HK-2 (cell line): ENCODE measurements around the gene ADAMTSL4.
"Not testable (repeated sequence)": the region's sequence is repeated elsewhere in the genome, so short reads cannot be mapped to it uniquely, and the experiment has no call there.

Experiments
- DNase-seq: peaks from one replicate; pipeline ENCODE4 v3.0.0-alpha.2; 2018; ENCODE audit not compliant: unreplicated experiment

ADAMTSL4 gene

DNA sequence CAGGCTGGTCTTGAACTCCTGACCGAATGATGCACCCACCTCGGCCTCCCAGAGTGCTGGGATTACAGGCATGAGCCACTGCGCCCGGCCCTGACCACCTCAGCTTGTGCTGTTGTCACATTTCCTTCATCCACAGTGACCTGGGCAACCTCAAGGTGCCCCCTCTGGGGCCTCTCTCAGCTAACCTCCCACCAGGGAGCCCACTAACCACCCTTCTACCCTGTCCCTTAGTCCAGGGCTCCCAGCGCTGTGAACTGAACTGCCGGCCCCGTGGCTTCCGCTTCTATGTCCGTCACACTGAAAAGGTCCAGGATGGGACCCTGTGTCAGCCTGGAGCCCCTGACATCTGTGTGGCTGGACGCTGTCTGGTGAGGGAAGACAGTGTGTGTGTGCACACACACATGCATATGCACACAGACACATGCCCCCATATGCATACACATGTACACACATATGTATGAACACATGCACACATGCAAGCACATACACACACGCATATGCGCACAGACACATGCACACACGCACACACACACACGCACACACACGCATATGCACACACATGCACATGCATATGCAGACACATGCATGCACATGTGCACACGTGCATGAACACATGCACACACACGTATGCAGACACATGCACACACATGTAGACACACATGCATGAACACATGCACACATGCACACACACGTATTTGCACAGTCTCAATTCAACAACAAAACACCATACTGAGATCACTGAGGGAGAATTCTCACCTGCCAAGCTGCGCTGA lies 6.2 kb downstream of the ADAMTSL4 start:
- DNase-seq = no peak

DNA sequence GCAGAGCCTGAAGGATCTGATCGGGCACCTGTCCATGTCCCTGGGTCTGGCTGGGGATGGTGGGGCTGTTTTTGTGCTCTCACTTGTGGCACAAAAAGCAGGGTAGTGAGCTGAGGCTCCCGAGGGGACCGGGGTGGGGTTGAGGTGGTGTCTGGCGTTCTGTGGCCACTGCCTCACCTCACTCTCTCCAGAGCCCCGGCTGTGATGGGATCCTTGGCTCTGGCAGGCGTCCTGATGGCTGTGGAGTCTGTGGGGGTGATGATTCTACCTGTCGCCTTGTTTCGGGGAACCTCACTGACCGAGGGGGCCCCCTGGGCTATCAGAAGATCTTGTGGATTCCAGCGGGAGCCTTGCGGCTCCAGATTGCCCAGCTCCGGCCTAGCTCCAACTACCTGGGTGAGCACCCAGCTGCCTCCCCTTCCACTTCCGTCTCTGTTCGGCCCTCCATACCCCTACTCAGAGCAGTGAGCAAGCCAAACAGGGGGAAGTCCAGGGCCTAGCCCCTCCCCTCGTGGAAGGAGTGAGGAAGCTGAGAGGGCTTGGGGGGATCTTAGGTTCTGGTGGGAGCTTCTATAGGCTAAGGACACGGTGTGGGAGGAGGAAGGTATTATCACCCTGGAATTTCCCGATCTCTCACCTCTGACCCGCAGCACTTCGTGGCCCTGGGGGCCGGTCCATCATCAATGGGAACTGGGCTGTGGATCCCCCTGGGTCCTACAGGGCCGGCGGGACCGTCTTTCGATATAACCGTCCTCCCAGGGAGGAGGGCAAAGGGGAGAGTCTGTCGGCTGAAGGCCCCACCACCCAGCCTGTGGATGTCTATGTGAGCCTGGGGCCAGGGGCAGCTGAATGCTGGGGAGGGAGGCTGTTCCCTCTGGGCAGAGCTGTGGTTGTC lies 7.0 kb downstream of the ADAMTSL4 start:
- no peak for DNase-seq

DNA sequence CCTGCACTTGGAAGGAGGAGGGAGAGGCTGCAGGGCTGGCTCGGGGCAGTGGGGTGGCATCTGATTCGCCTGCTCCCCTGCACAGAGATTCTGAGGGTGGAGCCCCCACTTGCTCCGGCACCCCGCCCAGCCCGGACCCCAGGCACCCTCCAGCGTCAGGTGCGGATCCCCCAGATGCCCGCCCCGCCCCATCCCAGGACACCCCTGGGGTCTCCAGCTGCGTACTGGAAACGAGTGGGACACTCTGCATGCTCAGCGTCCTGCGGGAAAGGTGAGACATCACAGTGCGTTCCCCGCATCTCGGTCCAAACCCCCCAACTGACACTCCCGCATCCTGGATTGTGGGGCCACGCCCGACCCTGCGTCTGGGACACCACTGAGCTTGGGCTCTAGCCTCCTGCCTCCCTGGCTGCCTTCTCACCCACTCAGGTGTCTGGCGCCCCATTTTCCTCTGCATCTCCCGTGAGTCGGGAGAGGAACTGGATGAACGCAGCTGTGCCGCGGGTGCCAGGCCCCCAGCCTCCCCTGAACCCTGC lies 7.9 kb downstream of the ADAMTSL4 start:
- DNase-seq = no peak

DNA sequence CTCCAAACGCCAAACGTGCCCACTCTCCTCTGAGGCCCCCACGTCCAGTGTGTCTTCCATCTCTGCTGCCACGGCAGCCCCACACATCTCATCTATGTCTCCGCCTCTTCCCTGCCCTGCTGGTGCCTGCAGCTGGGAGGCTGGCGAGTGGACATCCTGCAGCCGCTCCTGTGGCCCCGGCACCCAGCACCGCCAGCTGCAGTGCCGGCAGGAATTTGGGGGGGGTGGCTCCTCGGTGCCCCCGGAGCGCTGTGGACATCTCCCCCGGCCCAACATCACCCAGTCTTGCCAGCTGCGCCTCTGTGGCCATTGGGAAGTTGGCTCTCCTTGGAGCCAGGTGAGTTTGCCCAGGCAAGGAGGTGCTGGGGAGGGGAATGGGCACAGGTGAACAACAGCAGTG lies 8.6 kb downstream of the ADAMTSL4 start:
- DNase-seq = no peak

DNA sequence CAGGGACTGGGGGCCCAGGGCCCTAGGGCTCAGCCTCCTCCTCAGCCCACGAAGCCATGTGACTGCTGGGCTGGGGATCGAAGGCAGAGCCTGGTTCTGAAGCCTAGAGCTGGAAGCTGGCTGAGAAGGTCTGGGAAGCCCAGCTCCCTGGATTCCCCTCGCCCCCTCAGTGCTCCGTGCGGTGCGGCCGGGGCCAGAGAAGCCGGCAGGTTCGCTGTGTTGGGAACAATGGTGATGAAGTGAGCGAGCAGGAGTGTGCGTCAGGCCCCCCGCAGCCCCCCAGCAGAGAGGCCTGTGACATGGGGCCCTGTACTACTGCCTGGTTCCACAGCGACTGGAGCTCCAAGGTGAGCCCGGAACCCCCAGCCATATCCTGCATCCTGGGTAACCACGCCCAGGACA lies 9.1 kb downstream of the ADAMTSL4 start:
- DNase-seq = no peak

DNA sequence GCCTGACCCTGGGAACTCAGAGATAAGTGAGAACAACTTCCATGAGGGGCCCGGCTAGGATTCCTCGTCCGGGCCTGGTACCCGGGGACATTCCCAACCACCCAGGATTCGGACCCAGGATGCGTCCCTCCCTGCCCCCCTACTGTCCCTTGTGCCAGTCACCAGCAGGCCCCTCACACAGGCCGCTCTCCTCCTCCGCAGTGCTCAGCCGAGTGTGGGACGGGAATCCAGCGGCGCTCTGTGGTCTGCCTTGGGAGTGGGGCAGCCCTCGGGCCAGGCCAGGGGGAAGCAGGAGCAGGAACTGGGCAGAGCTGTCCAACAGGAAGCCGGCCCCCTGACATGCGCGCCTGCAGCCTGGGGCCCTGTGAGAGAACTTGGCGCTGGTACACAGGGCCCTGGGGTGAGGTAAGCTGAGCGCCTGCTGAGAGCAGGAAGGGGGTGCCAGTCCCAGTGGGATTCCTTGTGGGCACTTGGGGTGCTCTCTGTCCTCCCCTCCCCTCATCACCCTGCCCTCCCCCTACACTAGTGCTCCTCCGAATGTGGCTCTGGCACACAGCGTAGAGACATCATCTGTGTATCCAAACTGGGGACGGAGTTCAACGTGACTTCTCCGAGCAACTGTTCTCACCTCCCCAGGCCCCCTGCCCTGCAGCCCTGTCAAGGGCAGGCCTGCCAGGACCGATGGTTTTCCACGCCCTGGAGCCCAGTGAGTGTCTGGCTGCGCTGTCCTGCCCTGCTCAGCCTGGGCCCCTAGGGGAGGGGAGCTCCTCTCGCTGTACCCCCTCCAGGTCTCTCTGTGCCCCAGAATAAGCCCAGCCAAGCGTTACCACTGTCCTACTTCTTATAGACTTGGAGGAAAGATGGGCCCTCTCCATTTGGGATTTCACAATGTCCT lies 9.8 kb downstream of the ADAMTSL4 start:
- no peak for DNase-seq

DNA sequence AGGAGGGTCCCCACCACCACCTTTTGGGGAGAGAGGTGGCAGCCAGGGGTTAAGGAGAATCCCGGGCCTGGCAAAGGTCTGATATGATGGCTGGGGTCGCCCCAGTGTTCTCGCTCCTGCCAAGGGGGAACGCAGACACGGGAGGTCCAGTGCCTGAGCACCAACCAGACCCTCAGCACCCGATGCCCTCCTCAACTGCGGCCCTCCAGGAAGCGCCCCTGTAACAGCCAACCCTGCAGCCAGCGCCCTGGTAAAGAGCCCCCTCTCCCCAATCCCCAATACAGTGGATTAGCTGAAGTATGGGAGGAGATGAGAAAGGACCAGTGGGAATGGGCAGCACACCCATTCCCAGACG lies 10.4 kb downstream of the ADAMTSL4 start:
- no peak for DNase-seq

DNA sequence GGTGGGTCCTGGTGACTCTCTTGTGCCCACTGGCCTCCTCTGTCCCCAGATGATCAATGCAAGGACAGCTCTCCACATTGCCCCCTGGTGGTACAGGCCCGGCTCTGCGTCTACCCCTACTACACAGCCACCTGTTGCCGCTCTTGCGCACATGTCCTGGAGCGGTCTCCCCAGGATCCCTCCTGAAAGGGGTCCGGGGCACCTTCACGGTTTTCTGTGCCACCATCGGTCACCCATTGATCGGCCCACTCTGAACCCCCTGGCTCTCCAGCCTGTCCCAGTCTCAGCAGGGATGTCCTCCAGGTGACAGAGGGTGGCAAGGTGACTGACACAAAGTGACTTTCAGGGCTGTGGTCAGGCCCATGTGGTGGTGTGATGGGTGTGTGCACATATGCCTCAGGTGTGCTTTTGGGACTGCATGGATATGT lies 10.8 kb downstream of the ADAMTSL4 start:
- DNase-seq = peak; percentile 69

DNA sequence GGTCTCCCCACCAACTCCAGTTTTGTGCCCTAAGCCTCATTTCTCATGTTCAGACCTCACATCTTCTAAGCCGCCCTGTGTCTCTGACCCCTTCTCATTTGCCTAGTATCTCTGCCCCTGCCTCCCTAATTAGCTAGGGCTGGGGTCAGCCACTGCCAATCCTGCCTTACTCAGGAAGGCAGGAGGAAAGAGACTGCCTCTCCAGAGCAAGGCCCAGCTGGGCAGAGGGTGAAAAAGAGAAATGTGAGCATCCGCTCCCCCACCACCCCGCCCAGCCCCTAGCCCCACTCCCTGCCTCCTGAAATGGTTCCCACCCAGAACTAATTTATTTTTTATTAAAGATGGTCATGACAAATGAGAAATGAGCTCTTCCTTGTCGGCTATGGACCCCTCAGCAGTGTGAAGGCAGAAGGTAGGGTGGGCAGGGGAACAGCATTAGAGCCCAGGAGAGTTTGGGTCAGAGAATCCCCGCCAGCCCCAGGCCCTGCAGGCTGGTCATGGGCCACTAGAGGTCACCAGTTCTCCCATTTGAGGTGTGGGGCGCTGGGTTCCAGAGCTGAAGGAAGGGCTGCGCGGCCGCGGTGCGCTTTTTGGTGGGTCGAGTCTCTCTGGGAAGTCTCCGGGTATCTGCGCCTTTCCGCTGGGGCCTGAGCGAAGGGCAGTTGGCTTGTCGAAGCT lies 11.5 kb downstream of the ADAMTSL4 start:
- peak; percentile 90 for DNase-seq

DNA sequence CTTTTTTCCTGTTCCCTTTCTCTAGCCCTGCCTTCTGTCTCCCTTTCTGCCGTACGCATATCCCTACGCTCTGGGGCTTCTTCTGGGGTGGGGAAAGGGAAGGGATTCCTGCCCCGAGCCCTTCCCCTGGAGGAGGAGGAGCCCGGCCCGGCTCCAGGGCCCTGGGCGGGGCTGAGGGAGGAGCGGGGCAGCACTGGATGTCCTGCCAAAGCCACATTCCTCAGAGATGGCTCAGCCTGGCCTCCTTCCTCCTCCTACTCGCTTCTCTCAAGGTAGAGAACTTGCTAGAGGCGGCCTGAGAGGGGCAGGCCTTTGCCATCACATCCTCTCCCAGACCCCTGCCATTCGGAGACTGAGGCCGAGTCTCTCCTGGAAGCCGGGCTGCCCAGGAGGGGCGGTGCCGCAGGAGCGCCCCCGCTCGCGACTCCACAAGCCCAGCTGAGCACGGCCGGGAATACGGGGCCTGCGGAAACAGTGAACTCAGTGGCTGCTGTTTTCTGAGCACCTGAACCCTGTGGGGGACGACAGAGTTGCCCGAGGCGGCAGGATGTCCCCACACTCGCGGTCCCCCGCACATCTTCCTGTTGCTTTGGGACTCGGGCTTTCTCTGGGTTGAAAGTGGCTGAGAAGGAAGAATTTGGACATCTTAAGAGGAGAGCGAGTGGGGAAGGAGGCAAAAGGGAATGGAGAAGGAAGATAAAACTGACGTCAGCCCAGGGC lies 12.2 kb downstream of the ADAMTSL4 start:
- peak; percentile 96 for DNase-seq

DNA sequence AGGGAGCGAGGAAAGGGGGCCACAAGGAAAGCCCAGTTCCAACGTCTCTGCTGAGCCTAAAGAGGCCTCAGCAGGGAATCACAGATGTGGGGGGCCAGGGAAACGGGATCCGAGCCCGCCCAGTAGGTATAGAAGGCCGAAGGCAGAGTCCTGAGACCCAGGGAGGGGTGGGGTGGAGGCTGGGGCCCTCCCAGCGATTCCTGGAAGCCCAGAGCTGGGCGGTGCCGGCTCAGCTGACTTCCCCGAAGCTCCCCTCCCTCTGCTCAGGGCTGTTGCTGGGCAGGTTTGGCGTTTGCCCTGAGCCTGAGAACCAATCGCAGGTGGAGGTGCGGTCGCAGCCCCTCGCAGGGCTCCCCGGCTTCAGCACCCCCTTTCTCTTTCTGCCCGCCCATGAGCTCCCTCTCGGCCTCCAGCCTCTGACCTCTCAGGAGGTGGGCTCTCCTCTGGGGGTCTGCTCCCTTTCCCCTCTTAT lies 12.8 kb downstream of the ADAMTSL4 start:
- DNase-seq = peak; percentile 90

DNA sequence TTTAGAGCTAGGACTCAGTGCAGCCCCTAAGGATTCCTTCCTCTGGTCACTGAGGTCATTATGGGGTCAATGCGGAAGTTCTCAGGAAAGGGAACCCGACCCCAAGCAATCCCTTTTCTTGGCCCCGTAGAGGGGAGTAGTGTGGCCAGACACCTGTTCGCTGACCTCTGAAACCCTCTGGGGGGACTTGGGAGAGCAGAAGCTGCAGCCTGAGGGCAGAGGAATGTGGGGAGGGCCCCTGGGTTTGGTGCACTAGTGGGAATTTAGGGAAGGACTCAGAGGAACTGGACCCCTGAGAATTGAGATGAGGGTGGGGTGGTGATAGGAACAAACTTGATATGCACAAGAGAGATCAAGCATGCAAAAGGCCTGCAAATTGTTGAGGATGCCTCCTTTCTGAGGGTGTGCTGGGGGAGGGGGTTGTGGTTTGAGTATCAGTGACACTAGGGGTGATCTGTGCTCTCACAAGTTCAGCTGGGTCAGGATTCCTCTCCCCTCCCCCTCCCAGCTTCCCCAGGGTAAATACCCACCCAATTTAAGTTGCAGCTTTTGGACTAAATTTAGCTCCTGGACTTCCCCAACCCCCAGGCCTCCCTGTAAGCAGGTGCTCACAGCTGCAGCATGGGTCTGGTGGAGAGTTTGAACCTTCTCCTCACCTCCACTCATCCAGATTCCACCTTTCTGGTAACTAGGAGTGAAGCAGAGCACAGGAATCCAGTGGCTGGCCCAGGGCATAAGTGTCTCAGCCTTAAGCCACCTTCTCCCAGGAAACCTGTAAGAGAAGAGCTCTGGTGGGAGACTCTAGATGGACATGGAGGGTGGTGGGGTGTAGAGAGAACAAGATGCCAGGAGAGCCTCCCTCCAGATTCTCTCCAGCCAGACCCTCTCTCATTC lies 13.5 kb downstream of the ADAMTSL4 start:
- DNase-seq = no peak

DNA sequence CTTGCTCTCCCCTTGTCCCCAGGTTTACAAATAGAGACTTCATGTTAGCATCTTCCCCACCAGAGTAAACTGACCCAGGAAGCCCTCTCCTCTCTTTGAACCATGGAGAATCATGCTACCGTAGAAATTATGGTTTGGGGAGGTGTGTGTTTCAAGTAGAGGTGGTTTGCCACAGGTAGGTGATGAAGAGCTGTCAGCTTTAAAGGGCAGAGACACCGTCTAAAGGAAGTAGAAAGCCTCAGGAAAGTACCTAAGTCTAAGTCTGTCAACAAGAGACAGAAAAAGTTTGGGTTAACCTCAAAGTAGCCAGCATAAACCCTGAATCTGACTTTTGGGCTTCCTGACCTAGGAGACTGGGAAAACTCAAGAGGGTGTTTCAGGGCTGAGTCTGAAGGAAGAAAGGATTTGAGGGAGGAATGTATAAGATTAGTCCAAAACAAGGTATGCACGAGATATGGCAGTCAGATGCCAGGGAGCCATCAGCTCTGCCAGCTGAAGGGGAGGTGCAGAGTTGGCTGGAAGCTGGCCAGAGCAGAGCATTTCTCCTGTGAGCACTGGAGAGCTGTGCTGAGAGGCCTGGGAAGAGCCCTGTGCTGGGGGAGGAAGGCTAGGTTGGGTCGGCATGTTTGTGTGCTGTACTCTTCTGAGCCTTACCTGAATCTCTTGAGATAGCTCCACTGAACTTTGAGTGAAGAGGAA lies 14.3 kb downstream of the ADAMTSL4 start:
- DNase-seq = no peak

DNA sequence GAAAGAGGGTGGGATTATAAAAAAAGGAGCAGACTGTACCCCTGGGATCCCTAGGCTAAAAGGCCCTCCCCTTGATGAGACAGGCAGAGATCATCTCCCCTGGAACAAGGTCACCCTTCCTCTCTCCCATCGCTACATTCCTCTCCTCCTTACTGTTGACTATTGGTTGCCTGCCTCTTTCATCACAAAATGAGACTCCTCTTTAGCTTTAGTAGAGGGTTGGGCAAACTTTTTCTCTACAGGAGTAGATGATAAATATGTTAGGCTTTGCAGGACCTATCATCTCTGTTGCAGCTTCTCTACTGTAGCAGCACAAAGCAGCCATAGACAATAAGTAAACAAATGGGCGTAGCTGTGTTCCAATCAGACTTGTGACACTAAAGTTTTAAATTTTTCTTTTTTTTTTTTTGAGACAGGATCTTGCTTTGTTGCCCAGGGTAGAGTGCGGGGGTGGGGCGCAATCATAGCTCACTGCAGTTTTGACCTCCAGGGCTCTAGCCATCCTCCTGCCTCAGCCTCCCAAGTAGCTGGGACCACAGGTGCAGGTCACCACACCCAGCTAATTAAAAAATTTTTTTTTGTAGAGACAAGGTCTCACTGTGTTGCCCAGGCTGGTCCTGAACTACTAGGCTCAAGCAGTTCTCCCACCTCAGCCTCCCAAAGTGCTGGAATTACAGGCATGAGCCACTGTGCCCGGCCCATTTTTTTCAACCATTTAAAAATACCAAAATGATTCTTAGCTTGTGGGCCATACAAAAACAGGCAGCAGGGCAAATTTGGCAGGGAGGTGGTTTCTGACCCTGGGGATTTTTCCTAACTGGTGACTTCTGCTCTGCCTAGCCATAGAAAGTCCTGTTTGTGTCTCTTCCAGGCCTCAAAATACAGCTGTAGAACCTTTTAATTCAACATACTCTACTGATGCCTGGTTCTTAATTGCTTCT lies 15.1 kb downstream of the ADAMTSL4 start:
- DNase-seq = no peak

DNA sequence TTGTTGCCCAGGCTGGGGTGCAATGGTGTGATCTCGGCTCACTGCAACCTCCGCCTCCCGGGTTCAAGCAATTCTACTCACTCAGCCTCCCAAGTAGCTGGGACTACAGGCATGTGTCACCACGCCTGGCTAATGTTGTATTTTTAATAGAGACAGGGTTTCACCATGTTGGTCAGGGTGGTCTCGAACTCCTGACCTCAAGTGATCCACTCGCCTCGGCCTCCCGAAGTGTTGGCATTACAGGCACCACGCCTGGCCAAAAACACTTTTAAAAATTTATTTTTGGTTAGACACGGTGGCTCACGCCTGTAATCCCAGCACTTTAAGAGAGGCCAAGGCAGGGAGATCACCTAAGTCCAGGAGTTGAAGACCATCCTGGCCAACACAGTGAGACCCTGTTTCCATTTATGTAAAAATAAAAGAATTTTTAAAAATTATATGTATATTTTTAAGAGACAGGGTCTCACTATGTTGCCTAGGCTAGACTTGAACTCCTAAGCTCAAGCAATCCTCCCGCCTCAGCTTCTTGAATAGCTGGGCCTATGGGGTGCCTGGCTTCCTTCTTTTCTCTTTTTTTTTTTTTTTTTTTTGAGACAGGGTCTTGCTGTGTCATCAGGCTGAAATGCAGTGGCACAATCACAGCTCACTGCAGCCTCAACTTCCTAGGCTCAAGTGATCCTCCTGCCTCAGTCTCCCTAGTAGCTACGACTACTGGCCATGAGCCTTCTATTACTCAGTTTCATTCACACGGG lies 16.2 kb downstream of the ADAMTSL4 start:
- DNase-seq = not testable (repeated sequence)

DNA sequence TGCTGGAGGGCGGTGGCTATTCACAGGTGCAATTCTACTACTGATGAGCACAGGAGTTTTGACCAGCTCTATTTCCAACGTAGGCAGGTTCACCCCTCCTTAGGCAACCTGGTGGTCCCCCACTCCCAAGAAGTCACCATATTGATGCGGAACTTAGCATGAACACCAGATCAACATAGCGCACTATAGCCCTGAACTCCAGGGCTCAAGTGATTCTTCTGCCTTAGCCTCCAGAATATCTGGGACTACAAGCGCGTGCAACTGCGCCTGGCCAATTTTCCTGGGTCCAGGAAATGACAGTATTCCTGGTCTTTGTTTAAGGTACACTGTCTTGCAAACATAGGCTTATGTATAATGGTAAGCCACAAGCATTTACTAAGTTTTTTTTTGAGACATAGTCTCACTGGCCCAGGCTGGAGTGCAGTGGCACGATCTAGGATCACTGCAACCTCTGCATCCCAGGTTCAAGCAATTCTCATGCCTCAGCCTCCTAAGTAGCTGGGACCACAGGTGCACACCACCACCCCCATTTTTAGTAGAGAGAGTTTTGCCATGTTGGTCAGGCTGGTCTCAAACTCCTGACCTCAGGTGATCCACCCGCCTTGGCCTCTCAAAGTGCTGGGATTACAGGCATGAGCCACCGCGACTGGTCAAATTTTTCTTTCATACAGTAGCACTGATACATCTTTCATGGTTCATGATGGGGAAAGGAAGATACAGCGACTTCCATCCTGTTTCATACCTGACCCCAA lies 17.6 kb downstream of the ADAMTSL4 start:
- DNase-seq = no peak
